OCI-LY3 (cell line): ENCODE data around the gene CERCAM.

Experiments used
- H2AFZ ChIP-seq: fragments of 200-600, 300-600 bp; shearing (Covaris generic); 2 replicates; pipeline ENCODE4 v1.6.0; 2014; ENCODE audit warnings: antibody characterized with exemption, low read depth, low read length
- H3K27ac ChIP-seq: fragments of 200-600, 300-600 bp; sonication (generic); 2 replicates; pipeline ENCODE4 v1.5.1; 2014; ENCODE audit warnings: mild to moderate bottlenecking, low read length, moderate library complexity, mixed read lengths
- H3K27me3 ChIP-seq: fragments of 200-600, 300-600 bp; sonication (generic); 2 replicates; pipeline ENCODE4 v1.6.1; 2014; ENCODE audit warnings: low read depth, low read length, mixed read lengths
- H3K36me3 ChIP-seq: fragments of 200-600, 300-600 bp; sonication (generic); replicated peaks from 2 replicates; pipeline ENCODE3; 2014; ENCODE audit warnings: low read depth, low read length, mixed read lengths
- H3K4me1 ChIP-seq: fragments of 300-600, 200-600 bp; sonication (generic); 2 replicates; pipeline ENCODE4 v1.6.1; 2014; ENCODE audit warnings: low read length, mixed read lengths
- H3K4me2 ChIP-seq: fragments of 200-600, 300-600 bp; sonication (generic); 2 replicates; pipeline ENCODE4 v1.6.1; 2014; ENCODE audit warnings: low read length, mixed read lengths
- H3K4me3 ChIP-seq: fragments of 300-600, 200-600 bp; sonication (generic); 2 replicates; pipeline ENCODE4 v1.5.1; 2014; ENCODE audit warnings: antibody characterized with exemption, mild to moderate bottlenecking, low read length, moderate library complexity
- H3K79me2 ChIP-seq: fragments of 300-600, 200-600 bp; shearing (Covaris generic); 2 replicates; pipeline ENCODE4 v1.6.1; 2014; ENCODE audit warnings: mild to moderate bottlenecking, low read length, mixed read lengths
- H3K9ac ChIP-seq: fragments of 300-600, 200-600 bp; shearing (Covaris generic); 2 replicates; pipeline ENCODE4 v1.6.0; 2014; ENCODE audit warnings: mild to moderate bottlenecking, low read length, moderate library complexity
- H3K9me3 ChIP-seq: fragments of 200-600, 300-600 bp; shearing (Covaris generic); 2 replicates; pipeline ENCODE4 v1.6.1; 2014; ENCODE audit warnings: low read length, mixed read lengths; ENCODE audit not compliant: insufficient read depth
- H4K20me1 ChIP-seq: fragments of 200-600, 300-600 bp; sonication (generic); 2 replicates; pipeline ENCODE4 v1.6.1; 2016; ENCODE audit warnings: low read length, mixed read lengths; ENCODE audit not compliant: insufficient read depth
- EZH2phosphoT487 ChIP-seq: fragments of 200-600 bp; shearing (Covaris generic); IDR thresholded peaks from 2 replicates; pipeline ENCODE4 v1.6.1; 2018; ENCODE audit warnings: antibody characterized with exemption, mixed run types, low read depth
- TF ChIP-seq, protein P1 (sequence below): fragments of 200-600, 300-600 bp; sonication (generic); IDR thresholded peaks from 2 replicates; pipeline ENCODE4 v1.5.1; 2014; ENCODE audit warnings: antibody characterized with exemption, low read length, low read depth

The CERCAM gene

DNA sequence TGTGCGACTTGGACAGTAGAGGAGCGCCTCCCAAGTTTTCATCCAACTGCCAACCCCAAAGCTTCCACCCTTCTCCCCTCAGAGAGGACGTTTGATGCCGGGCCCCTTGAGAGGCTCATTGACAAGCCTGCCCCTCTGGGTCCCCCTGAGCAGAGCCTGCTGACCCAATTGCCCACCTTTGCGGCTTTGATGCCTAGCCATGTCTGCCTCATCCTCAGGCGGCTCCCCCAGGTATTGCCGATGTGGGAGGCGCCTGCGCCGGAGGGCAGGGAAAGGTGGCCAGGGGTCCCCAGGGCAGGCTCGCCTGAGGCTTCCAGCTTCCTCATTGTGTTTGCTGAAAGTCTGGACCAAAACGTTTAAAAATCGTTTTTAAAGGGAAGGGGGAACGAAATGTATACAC is 36.5 kb downstream of the CERCAM start:
- peaks cover 6% of the 10 kb centered on the region for H3K4me1 ChIP-seq
- H3K36me3 ChIP-seq = peaks cover 24% of the 10 kb centered on the region
- H3K27me3 ChIP-seq = peaks cover under 1% of the 10 kb centered on the region; the same call in 1 of the 2 replicates
- H3K79me2 ChIP-seq = peaks cover 25% of the 10 kb centered on the region
- H2AFZ ChIP-seq = no peak overlapping the region
- H3K4me2 ChIP-seq = peak overlapping the region; percentile 89
- H3K4me3 ChIP-seq = peak overlapping the region; percentile 93
- H3K9me3 ChIP-seq = no peaks in the 10 kb centered on the region
- H3K9ac ChIP-seq = peak overlapping the region; percentile 86
- TF ChIP-seq, protein P1, sequence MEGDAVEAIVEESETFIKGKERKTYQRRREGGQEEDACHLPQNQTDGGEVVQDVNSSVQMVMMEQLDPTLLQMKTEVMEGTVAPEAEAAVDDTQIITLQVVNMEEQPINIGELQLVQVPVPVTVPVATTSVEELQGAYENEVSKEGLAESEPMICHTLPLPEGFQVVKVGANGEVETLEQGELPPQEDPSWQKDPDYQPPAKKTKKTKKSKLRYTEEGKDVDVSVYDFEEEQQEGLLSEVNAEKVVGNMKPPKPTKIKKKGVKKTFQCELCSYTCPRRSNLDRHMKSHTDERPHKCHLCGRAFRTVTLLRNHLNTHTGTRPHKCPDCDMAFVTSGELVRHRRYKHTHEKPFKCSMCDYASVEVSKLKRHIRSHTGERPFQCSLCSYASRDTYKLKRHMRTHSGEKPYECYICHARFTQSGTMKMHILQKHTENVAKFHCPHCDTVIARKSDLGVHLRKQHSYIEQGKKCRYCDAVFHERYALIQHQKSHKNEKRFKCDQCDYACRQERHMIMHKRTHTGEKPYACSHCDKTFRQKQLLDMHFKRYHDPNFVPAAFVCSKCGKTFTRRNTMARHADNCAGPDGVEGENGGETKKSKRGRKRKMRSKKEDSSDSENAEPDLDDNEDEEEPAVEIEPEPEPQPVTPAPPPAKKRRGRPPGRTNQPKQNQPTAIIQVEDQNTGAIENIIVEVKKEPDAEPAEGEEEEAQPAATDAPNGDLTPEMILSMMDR = no peak
- TF ChIP-seq EZH2phosphoT487 = no peak
- H4K20me1 ChIP-seq = peaks cover 7% of the 10 kb centered on the region
- no peak overlapping the region for H3K27ac ChIP-seq

DNA sequence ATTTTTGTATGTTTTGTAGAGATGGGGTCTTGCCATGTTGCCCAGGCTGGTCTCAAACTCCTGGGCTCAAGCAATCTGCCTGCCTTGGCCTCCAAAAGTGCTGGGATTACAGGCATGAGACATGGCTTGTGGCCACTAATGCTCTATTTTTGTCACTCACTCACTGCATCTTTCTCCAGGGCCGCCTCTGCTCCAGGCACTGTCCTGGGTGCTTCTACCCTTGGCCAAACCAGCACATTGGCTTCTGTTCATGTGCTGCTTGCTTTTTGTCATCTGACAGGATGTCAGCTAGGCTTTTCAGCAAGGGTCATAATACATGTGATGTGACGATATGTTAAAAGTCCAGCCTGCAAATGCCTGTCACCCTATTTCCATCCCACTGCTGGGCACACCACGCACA is 38.4 kb downstream of the CERCAM start:
- Histone ChIP-seq H3K9me3 (no peaks in the 10 kb centered on the region), H3K4me2 (no peak overlapping the region), H3K36me3 (peaks cover 28% of the 10 kb centered on the region), H3K27me3 (no peaks in the 10 kb centered on the region), H3K4me3 (no peak overlapping the region), H3K9ac (no peak overlapping the region), H3K79me2 (peaks cover 25% of the 10 kb centered on the region), H3K27ac (no peak overlapping the region), H4K20me1 (peaks cover 7% of the 10 kb centered on the region), H2AFZ (no peak overlapping the region), H3K4me1 (peaks cover 6% of the 10 kb centered on the region)
- TF ChIP-seq, protein P1 = no peak
- no peak for TF ChIP-seq EZH2phosphoT487

DNA sequence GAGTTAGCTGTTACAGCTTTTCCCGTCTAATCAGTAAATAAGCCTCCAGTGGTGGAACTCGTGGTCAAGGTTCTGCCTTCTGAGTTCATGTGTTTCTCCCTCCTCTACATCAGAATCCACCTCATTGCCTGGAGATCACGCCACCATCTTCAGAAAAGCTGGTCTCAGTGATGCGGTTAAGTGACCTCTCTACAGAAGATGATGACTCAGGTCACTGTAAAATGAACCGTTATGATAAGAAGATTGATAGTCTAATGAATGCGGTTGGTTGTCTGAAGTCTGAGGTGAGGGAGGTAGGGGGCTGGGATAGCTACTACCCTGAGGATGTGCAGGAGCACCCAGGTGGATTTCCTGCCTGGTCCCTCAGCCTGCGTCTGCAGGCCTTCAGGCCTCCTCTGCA is 48.4 kb downstream of the CERCAM start:
- TF ChIP-seq EZH2phosphoT487 = no peak
- TF ChIP-seq, protein P1 = no peak
- H3K4me3 ChIP-seq = no peak overlapping the region
- H4K20me1 ChIP-seq = no peaks in the 10 kb centered on the region
- H3K9me3 ChIP-seq = no peaks in the 10 kb centered on the region
- H3K27ac ChIP-seq = no peak overlapping the region
- H3K4me2 ChIP-seq = no peak overlapping the region
- H3K9ac ChIP-seq = no peak overlapping the region
- no peaks in the 10 kb centered on the region for H3K27me3 ChIP-seq
- peaks cover 27% of the 10 kb centered on the region for H3K36me3 ChIP-seq
- no peaks in the 10 kb centered on the region for H3K79me2 ChIP-seq
- H3K4me1 ChIP-seq = no peaks in the 10 kb centered on the region
- no peak overlapping the region for H2AFZ ChIP-seq

DNA sequence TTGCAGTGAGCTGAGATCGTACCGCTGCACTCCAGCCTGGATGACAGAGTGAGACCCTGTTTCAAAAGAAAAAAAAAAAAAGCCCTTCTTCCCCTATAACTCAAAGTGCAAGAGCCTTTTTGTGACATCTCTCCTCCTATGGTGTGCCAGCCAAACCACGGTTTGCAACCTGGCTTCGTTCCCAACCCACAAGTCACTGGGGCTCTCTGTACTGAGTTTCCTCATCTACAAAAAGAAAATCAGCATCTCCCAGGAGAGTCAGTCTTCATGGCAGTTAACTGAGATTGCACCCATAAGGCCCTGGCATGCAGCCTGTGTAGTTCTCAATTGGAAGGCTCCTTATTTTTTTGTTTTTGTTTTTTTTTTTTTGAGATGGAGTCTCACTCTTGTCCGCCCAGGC is 49.9 kb downstream of the CERCAM start:
- Histone ChIP-seq H2AFZ (no peak overlapping the region), H3K79me2 (no peaks in the 10 kb centered on the region), H3K27me3 (no peaks in the 10 kb centered on the region), H3K4me1 (no peaks in the 10 kb centered on the region), H3K36me3 (peaks cover 29% of the 10 kb centered on the region), H3K9ac (no peak overlapping the region), H3K4me3 (no peak overlapping the region), H4K20me1 (no peaks in the 10 kb centered on the region), H3K27ac (no peak overlapping the region), H3K4me2 (no peak overlapping the region), H3K9me3 (no peaks in the 10 kb centered on the region)
- TF ChIP-seq, protein P1 = no peak
- TF ChIP-seq EZH2phosphoT487 = no peak
